Nephron progenitor cell (in vitro differentiated cells): ENCODE measurements around the gene PATJ.

Experiments
- DNase-seq: peaks from one replicate; pipeline ENCODE4 v3.0.0; 2021
- H3K27ac Mint-ChIP-seq: 2 replicates; pipeline ENCODE4 v1.8.0; 2021; ENCODE audit warnings: mild to moderate bottlenecking, moderate library complexity, mixed read lengths
- H3K27me3 Mint-ChIP-seq: 2 replicates; pipeline ENCODE4 v1.8.0; 2021; ENCODE audit warnings: mild to moderate bottlenecking, low read depth, mixed read lengths; ENCODE audit not compliant: poor library complexity
- H3K36me3 Mint-ChIP-seq: 2 replicates; pipeline ENCODE4 v1.8.0; 2021; ENCODE audit warnings: low read depth, mixed read lengths
- H3K4me1 Mint-ChIP-seq: 2 replicates; pipeline ENCODE4 v1.8.0; 2021; ENCODE audit warnings: mixed read lengths
- H3K4me3 Mint-ChIP-seq: 2 replicates; pipeline ENCODE4 v1.8.0; 2021; ENCODE audit warnings: mild to moderate bottlenecking, moderate library complexity, mixed read lengths
- H3K9me3 Mint-ChIP-seq: 2 replicates; pipeline ENCODE4 v1.8.0; 2021; ENCODE audit warnings: mild to moderate bottlenecking, moderate library complexity, mixed read lengths
- CTCF ChIP-seq: fragments of 200-600 bp; sonication (generic); IDR thresholded peaks from 2 replicates; pipeline ENCODE4 v1.5.0; 2021; ENCODE audit warnings: antibody characterized with exemption

The PATJ gene

GRCh38 chr1:62068416-62068843 is 326.1 kb downstream of the PATJ start:
- Mint-ChIP-seq H3K27me3 (peaks cover 7% of the 10 kb centered on the region), H3K9me3 (peaks cover 18% of the 10 kb centered on the region), H3K4me1 (peaks cover 11% of the 10 kb centered on the region), H3K36me3 (peaks cover 5% of the 10 kb centered on the region), H3K4me3 (no peak overlapping the region), H3K27ac (no peak overlapping the region)
- no peak for DNase-seq
- no peak for TF ChIP-seq CTCF

GRCh38 chr1:62068978-62069377 is 326.7 kb downstream of the PATJ start:
- Mint-ChIP-seq H3K27me3 (peaks cover 7% of the 10 kb centered on the region), H3K36me3 (peaks cover 5% of the 10 kb centered on the region), H3K4me3 (no peak overlapping the region), H3K27ac (no peak overlapping the region), H3K4me1 (peaks cover 11% of the 10 kb centered on the region), H3K9me3 (peaks cover 14% of the 10 kb centered on the region)
- TF ChIP-seq CTCF: no peak
- no peak for DNase-seq

GRCh38 chr1:62070384-62071011 is 328.2 kb downstream of the PATJ start:
- peaks cover 16% of the 10 kb centered on the region for H3K4me1 Mint-ChIP-seq
- no peak overlapping the region for H3K4me3 Mint-ChIP-seq
- TF ChIP-seq CTCF: peak; percentile 73
- H3K27ac Mint-ChIP-seq: no peak overlapping the region
- DNase-seq: peak; percentile 9
- H3K27me3 Mint-ChIP-seq: peaks cover 7% of the 10 kb centered on the region
- H3K36me3 Mint-ChIP-seq: peaks cover 5% of the 10 kb centered on the region
- H3K9me3 Mint-ChIP-seq: peaks cover 13% of the 10 kb centered on the region

- H3K36me3 Mint-ChIP-seq: peaks cover 2% of the 10 kb centered on the region
- peaks cover 7% of the 10 kb centered on the region for H3K27me3 Mint-ChIP-seq
- H3K4me3 Mint-ChIP-seq: no peak overlapping the region
- no peak for TF ChIP-seq CTCF
- peak overlapping the region; percentile 88 for H3K27ac Mint-ChIP-seq
- peaks cover 9% of the 10 kb centered on the region for H3K9me3 Mint-ChIP-seq
- H3K4me1 Mint-ChIP-seq: peaks cover 16% of the 10 kb centered on the region
- DNase-seq: no peak
Measured at GRCh38 chr1:62071695-62072094, 329.4 kb downstream of the PATJ start.

- H3K4me3 Mint-ChIP-seq: no peak overlapping the region
- TF ChIP-seq CTCF: no peak
Measured at GRCh38 chr1:62076286-62076685, 334.0 kb downstream of the PATJ start.

GRCh38 chr1:62077821-62078220 is 335.5 kb downstream of the PATJ start:
- H3K4me1 Mint-ChIP-seq: peaks cover 13% of the 10 kb centered on the region
- H3K27me3 Mint-ChIP-seq: no peaks in the 10 kb centered on the region
- no peak overlapping the region for H3K4me3 Mint-ChIP-seq
- TF ChIP-seq CTCF: no peak
- DNase-seq: no peak
- no peaks in the 10 kb centered on the region for H3K36me3 Mint-ChIP-seq
- H3K27ac Mint-ChIP-seq: no peak overlapping the region
- no peaks in the 10 kb centered on the region for H3K9me3 Mint-ChIP-seq

More at GRCh38 chr1:62076286-62076685, 334.0 kb downstream of the PATJ start:
- no peak for DNase-seq
- no peaks in the 10 kb centered on the region for H3K9me3 Mint-ChIP-seq
- no peaks in the 10 kb centered on the region for H3K27me3 Mint-ChIP-seq
- no peak overlapping the region for H3K27ac Mint-ChIP-seq
- peaks cover 13% of the 10 kb centered on the region for H3K4me1 Mint-ChIP-seq
- no peaks in the 10 kb centered on the region for H3K36me3 Mint-ChIP-seq
